K562 (cell line): ENCODE results near the gene ANAPC5. TPM values are rescaled to one million over a fixed set of nuclear protein-coding genes. Genes with fewer than 3 reads are reported as not detected.

Experiments
- BRD4 ChIP-seq: fragments of 200-600 bp; sonication (generic); IDR thresholded peaks from 2 replicates; pipeline ENCODE4 v1.6.1; 2017; ENCODE audit warnings: inconsistent platforms
- ETV5 ChIP-seq: sonication (generic); formaldehyde crosslinking; IDR thresholded peaks from 2 replicates; pipeline ENCODE4 v1.4.0; 2020; ENCODE audit warnings: low read depth, mild to moderate bottlenecking, missing genetic modification reagents
- FOXK2 ChIP-seq, 2 experiments: fragments of 450-650 bp; IDR thresholded peaks in 1 of 2; conservative IDR thresholded peaks in 1 of 2; 2 replicates each; pipeline ENCODE4 v1.6.1; 2016; ENCODE audit warnings: low read depth in 2 of 2, mild to moderate bottlenecking in 1 of 2
- GABPB1 ChIP-seq: sonication (generic); formaldehyde crosslinking; IDR thresholded peaks from 2 replicates; pipeline ENCODE4 v1.8.0; 2022; ENCODE audit warnings: mild to moderate bottlenecking, missing genetic modification reagents
- HIVEP1 ChIP-seq: fragments of 250-450 bp; sonication (Bioruptor Pico); IDR thresholded peaks from 2 replicates; pipeline ENCODE4 v1.4.0; 2020; ENCODE audit warnings: mild to moderate bottlenecking
- KDM5B ChIP-seq: fragments of 200-600 bp; sonication (generic); IDR thresholded peaks from 2 replicates; pipeline ENCODE4 v1.6.1; 2012; ENCODE audit warnings: low read depth, mild to moderate bottlenecking, moderate library complexity, low read length, control low read depth, inconsistent platforms; ENCODE audit not compliant: insufficient replicate concordance
- LARP7 ChIP-seq: fragments of 450-650 bp; IDR thresholded peaks from 2 replicates; pipeline ENCODE4 v1.6.1; 2016
- MAFK ChIP-seq: IDR thresholded peaks from 2 replicates; pipeline ENCODE4 v1.6.1; 2011; ENCODE audit warnings: low read length, improper control_type of control experiment
- MTA3 ChIP-seq: fragments of 450-650 bp; formaldehyde crosslinking; IDR thresholded peaks from 2 replicates; pipeline ENCODE4 v1.6.1; 2017; ENCODE audit warnings: mild to moderate bottlenecking, borderline replicate concordance
- NUFIP1 ChIP-seq: fragments of 450-650 bp; IDR thresholded peaks from 2 replicates; pipeline ENCODE4 v1.6.1; 2018; ENCODE audit not compliant: partially characterized antibody
- PPARD ChIP-seq: fragments of 250-450 bp; sonication (Bioruptor Pico); IDR thresholded peaks from 2 replicates; pipeline ENCODE4 v1.8.0; 2022; ENCODE audit warnings: inconsistent platforms, mild to moderate bottlenecking, moderate library complexity
- SMAD4 ChIP-seq: fragments of 250-450 bp; sonication (Bioruptor Pico); conservative IDR thresholded peaks from 2 replicates; pipeline ENCODE4 v1.8.0; 2021; ENCODE audit warnings: inconsistent platforms, mild to moderate bottlenecking, moderate library complexity
- ZBTB7A ChIP-seq: IDR thresholded peaks from 2 replicates; pipeline ENCODE4 v1.6.1; 2011; ENCODE audit warnings: low read depth, mild to moderate bottlenecking, low read length, moderate library complexity, borderline replicate concordance; ENCODE audit not compliant: control insufficient read depth
- polyA plus RNA-seq, 8 experiments: library from polyadenylated mRNA; depleted of rRNA in 4 of 8; stranded (reverse) in 5 of 8; unstranded in 3 of 8; fragments of >200 nt; fragmentation: Nextera tagmentation in 2 of 8; fragmentation: Illumina TruSeq in 1 of 8; extraction: Ambion mirVana in 2 of 8; extraction: Trizol in 1 of 8; gene quantifications; 2 replicates each; pipeline versions ENCODE4 v1.2.1 to v1.2.3, GENCODE V29; 2011 to 2014; ENCODE audit warnings: inconsistent platforms in 1 of 8, missing spikeins in 1 of 8
- total RNA-seq, 7 experiments: library from RNA; depleted of rRNA in 6 of 7; stranded (reverse); fragments of >200 nt in 6 of 7; fragmentation: Illumina TruSeq in 2 of 7; extraction: Trizol in 2 of 7; gene quantifications; 2 replicates each; pipeline versions ENCODE4 v1.2.1 to v1.2.3, GENCODE V29; 2011 to 2021; ENCODE audit warnings: low replicate concordance in 1 of 7
- TF ChIP-seq, protein P1 (sequence below): fragments of 450-650 bp; IDR thresholded peaks from 2 replicates; pipeline ENCODE4 v1.6.1; 2016; ENCODE audit warnings: borderline replicate concordance
- TF ChIP-seq, protein P2 (sequence below): fragments of 200-600 bp; sonication (generic); IDR thresholded peaks from one replicate; pipeline ENCODE4 v1.6.1; 2012; ENCODE audit warnings: mild to moderate bottlenecking, low read depth, low read length, inconsistent platforms

The ANAPC5 gene
- total and polyA plus RNA-seq, 9 of the 15 experiments (the other 6 are each of a cell fraction or from before 2014, with no cell fraction given) = 136 to 315 (median 197) TPM

DNA sequence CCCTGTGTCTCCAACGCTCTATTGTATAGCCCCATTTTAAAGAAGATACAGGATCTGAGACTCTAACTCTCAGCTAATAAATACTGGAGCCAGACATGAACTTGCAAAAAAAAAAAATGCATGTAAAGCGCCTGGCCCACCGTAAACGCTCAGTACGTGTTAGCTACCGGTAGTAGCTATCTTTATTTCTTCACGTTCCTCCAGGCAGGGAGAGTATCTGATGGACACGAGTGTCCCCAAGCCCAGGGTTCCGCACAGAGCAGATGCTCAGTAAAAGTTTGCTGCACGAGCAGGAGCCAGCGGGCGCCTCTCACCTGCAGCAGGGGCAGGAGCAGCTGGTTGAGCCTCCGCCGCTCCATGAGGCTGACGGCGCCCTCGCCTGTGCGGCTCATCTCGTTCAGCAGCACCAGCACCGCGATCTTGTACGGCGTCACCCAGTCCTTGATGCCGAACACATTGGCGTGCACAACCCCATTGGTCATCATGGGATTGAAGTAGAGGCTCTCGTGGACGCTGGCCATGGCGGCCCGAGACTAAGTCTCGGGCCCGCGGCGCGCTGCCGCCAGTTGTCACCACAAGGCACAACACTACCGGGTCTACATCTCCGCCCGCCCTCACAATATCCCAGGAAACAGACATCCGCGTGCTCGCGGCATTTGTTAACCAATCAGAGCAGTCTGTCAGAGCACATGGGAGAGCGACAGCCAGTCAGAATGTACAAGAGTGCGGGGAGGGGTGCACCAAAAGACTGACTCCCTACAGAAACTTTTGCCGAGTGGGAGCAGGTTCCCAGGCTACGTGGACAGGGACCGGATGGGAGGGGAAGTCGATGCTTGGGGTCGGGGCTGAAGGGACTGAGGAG lies at the start of gene ANAPC5 (continued):
- TF ChIP-seq, protein P1, sequence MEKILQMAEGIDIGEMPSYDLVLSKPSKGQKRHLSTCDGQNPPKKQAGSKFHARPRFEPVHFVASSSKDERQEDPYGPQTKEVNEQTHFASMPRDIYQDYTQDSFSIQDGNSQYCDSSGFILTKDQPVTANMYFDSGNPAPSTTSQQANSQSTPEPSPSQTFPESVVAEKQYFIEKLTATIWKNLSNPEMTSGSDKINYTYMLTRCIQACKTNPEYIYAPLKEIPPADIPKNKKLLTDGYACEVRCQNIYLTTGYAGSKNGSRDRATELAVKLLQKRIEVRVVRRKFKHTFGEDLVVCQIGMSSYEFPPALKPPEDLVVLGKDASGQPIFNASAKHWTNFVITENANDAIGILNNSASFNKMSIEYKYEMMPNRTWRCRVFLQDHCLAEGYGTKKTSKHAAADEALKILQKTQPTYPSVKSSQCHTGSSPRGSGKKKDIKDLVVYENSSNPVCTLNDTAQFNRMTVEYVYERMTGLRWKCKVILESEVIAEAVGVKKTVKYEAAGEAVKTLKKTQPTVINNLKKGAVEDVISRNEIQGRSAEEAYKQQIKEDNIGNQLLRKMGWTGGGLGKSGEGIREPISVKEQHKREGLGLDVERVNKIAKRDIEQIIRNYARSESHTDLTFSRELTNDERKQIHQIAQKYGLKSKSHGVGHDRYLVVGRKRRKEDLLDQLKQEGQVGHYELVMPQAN = peak; percentile 95
- peak; percentile 37; the same call in 1 of the 2 replicates for TF ChIP-seq SMAD4
- TF ChIP-seq FOXK2 (conservative IDR thresholded peaks at IDR 0.05 in 1 of 2, IDR thresholded peaks at IDR 0.05 in 1 of 2; ENCODE audit: low read depth in 2 of 2) = peak; percentile 94 to 97
- TF ChIP-seq ETV5 (CRISPR knock-in tag) = peak; percentile 86
- TF ChIP-seq PPARD (CRISPR knock-in tag) = no peak
- TF ChIP-seq NUFIP1 = no peak
- no peak for TF ChIP-seq BRD4
- TF ChIP-seq KDM5B = peak; percentile 91
- no peak for TF ChIP-seq LARP7
- TF ChIP-seq GABPB1 (CRISPR knock-in tag) = peak; percentile 95
- peak; percentile 81 for TF ChIP-seq ZBTB7A
- TF ChIP-seq MTA3 = peak; percentile 81; the same call in 1 of the 2 replicates
- no peak for TF ChIP-seq MAFK
- TF ChIP-seq, protein P2, sequence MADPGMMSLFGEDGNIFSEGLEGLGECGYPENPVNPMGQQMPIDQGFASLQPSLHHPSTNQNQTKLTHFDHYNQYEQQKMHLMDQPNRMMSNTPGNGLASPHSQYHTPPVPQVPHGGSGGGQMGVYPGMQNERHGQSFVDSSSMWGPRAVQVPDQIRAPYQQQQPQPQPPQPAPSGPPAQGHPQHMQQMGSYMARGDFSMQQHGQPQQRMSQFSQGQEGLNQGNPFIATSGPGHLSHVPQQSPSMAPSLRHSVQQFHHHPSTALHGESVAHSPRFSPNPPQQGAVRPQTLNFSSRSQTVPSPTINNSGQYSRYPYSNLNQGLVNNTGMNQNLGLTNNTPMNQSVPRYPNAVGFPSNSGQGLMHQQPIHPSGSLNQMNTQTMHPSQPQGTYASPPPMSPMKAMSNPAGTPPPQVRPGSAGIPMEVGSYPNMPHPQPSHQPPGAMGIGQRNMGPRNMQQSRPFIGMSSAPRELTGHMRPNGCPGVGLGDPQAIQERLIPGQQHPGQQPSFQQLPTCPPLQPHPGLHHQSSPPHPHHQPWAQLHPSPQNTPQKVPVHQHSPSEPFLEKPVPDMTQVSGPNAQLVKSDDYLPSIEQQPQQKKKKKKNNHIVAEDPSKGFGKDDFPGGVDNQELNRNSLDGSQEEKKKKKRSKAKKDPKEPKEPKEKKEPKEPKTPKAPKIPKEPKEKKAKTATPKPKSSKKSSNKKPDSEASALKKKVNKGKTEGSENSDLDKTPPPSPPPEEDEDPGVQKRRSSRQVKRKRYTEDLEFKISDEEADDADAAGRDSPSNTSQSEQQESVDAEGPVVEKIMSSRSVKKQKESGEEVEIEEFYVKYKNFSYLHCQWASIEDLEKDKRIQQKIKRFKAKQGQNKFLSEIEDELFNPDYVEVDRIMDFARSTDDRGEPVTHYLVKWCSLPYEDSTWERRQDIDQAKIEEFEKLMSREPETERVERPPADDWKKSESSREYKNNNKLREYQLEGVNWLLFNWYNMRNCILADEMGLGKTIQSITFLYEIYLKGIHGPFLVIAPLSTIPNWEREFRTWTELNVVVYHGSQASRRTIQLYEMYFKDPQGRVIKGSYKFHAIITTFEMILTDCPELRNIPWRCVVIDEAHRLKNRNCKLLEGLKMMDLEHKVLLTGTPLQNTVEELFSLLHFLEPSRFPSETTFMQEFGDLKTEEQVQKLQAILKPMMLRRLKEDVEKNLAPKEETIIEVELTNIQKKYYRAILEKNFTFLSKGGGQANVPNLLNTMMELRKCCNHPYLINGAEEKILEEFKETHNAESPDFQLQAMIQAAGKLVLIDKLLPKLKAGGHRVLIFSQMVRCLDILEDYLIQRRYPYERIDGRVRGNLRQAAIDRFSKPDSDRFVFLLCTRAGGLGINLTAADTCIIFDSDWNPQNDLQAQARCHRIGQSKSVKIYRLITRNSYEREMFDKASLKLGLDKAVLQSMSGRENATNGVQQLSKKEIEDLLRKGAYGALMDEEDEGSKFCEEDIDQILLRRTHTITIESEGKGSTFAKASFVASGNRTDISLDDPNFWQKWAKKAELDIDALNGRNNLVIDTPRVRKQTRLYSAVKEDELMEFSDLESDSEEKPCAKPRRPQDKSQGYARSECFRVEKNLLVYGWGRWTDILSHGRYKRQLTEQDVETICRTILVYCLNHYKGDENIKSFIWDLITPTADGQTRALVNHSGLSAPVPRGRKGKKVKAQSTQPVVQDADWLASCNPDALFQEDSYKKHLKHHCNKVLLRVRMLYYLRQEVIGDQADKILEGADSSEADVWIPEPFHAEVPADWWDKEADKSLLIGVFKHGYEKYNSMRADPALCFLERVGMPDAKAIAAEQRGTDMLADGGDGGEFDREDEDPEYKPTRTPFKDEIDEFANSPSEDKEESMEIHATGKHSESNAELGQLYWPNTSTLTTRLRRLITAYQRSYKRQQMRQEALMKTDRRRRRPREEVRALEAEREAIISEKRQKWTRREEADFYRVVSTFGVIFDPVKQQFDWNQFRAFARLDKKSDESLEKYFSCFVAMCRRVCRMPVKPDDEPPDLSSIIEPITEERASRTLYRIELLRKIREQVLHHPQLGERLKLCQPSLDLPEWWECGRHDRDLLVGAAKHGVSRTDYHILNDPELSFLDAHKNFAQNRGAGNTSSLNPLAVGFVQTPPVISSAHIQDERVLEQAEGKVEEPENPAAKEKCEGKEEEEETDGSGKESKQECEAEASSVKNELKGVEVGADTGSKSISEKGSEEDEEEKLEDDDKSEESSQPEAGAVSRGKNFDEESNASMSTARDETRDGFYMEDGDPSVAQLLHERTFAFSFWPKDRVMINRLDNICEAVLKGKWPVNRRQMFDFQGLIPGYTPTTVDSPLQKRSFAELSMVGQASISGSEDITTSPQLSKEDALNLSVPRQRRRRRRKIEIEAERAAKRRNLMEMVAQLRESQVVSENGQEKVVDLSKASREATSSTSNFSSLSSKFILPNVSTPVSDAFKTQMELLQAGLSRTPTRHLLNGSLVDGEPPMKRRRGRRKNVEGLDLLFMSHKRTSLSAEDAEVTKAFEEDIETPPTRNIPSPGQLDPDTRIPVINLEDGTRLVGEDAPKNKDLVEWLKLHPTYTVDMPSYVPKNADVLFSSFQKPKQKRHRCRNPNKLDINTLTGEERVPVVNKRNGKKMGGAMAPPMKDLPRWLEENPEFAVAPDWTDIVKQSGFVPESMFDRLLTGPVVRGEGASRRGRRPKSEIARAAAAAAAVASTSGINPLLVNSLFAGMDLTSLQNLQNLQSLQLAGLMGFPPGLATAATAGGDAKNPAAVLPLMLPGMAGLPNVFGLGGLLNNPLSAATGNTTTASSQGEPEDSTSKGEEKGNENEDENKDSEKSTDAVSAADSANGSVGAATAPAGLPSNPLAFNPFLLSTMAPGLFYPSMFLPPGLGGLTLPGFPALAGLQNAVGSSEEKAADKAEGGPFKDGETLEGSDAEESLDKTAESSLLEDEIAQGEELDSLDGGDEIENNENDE = no peak
- TF ChIP-seq HIVEP1 (CRISPR knock-in tag) = no peak
